HG03439 (cell line): ENCODE measurements around the gene CDKL2.
"Not testable (repeated sequence)": the region's sequence is repeated elsewhere in the genome, so short reads cannot be mapped to it uniquely, and the experiment has no call there.

ENCODE experiments used
- ATAC-seq: cut with Tn5 transposase; IDR thresholded peaks from one replicate; pipeline ENCODE4 v1.9.1; 2021; ENCODE audit warnings: mild to moderate bottlenecking, moderate library complexity; ENCODE audit not compliant: unreplicated experiment

Gene CDKL2

GRCh38 chr4:75630174-75630936 is at the start of gene CDKL2:
Gene CDKL2 (minus strand): TSS chr4:75630528. CDS start chr4:75625988, 4,540 bp downstream.
- peak; percentile 99 for ATAC-seq

GRCh38 chr4:75678965-75679364 is 48.6 kb upstream of the CDKL2 start:
- no peak for ATAC-seq

- no peak for ATAC-seq
These were observed 48.1 kb upstream of the CDKL2 start for GRCh38 chr4:75678473-75678872.

- ATAC-seq: no peak
These were observed 44.7 kb upstream of the CDKL2 start for GRCh38 chr4:75675004-75675531.

- ATAC-seq: no peak
These were observed 43.6 kb upstream of the CDKL2 start for GRCh38 chr4:75673959-75674328.

GRCh38 chr4:75673027-75673958 is 43.0 kb upstream of the CDKL2 start, which contains the start of gene G3BP2:
Gene G3BP2 (minus strand): TSS chr4:75673411. CDS start chr4:75662025, 11,386 bp downstream.
- ATAC-seq: peak; percentile 94

GRCh38 chr4:75672461-75673026 is 42.2 kb upstream of the CDKL2 start:
- peak; percentile 30 for ATAC-seq

- no peak for ATAC-seq
These were observed 41.6 kb upstream of the CDKL2 start for GRCh38 chr4:75671802-75672421.

- ATAC-seq: no peak
These were observed 38.3 kb upstream of the CDKL2 start for GRCh38 chr4:75668596-75668995.

- not testable (repeated sequence) for ATAC-seq
These were observed 37.3 kb upstream of the CDKL2 start for GRCh38 chr4:75667636-75668035.

- ATAC-seq: no peak
These were observed 36.0 kb upstream of the CDKL2 start for GRCh38 chr4:75666299-75666698.

- not testable (repeated sequence) for ATAC-seq
These were observed 34.3 kb upstream of the CDKL2 start for GRCh38 chr4:75664604-75665003.

- no peak for ATAC-seq
These were observed 32.3 kb upstream of the CDKL2 start for GRCh38 chr4:75662626-75663025.

- ATAC-seq: no peak
These were observed 30.2 kb upstream of the CDKL2 start for GRCh38 chr4:75660491-75660890.

- no peak for ATAC-seq
These were observed 29.2 kb upstream of the CDKL2 start for GRCh38 chr4:75659512-75660031.

GRCh38 chr4:75658876-75659275 is 28.5 kb upstream of the CDKL2 start:
- ATAC-seq: no peak

GRCh38 chr4:75655562-75655961 is 25.2 kb upstream of the CDKL2 start:
- peak; percentile 53 for ATAC-seq

- ATAC-seq: no peak
These were observed 24.6 kb upstream of the CDKL2 start for GRCh38 chr4:75654905-75655304.

- no peak for ATAC-seq
These were observed 23.6 kb upstream of the CDKL2 start for GRCh38 chr4:75653845-75654503.

GRCh38 chr4:75644095-75644494 is 13.8 kb upstream of the CDKL2 start:
- ATAC-seq: no peak
